ENCODE data around the gene UROC1.

The UROC1 gene

GRCh38 chr3:126524429-126524988 lies 6.9 kb upstream of the UROC1 start:
- Histone ChIP-seq H3K9ac (ENCODE audit: low read depth in 1 of 2, low read length in 2 of 2) (peak overlapping the region in 1 of 2 donors; percentile 68), H3K4me1 (ENCODE audit: control insufficient read depth in 2 of 2, insufficient read depth in 2 of 2, low read length in 2 of 2) (peaks cover 14% of the 10 kb centered on the region in 2 donors), H3K36me3 (ENCODE audit: control insufficient read depth in 2 of 2, insufficient read depth in 2 of 2, low read length in 2 of 2) (no peaks in the 10 kb centered on the region), H3K27ac (ENCODE audit: low read depth in 2 of 2, low read length in 2 of 2) (peak overlapping the region; percentile 44 to 48), H3K27me3 (ENCODE audit: control insufficient read depth in 2 of 2, insufficient read depth in 2 of 2, low read length in 2 of 2) (peaks cover 4 to 5% of the 10 kb centered on the region in 2 donors), H3K4me3 (ENCODE audit: low read length in 2 of 2) (peak overlapping the region; percentile 56 to 62), H3K9me3 (ENCODE audit: control insufficient read depth in 2 of 2, low read length in 2 of 2) (no peaks in the 10 kb centered on the region)

- no peaks in the 10 kb centered on the region for H3K9me3 ChIP-seq (ENCODE audit: control insufficient read depth in 2 of 2, low read length in 2 of 2)
- H3K4me1 ChIP-seq (ENCODE audit: control insufficient read depth in 2 of 2, insufficient read depth in 2 of 2, low read length in 2 of 2), result peaks cover 14% of the 10 kb centered on the region in 2 donors
- H3K4me3 ChIP-seq (ENCODE audit: low read length in 2 of 2), result peak within 1 kb of the TSS; percentile 56 to 62
- no peaks in the 10 kb centered on the region for H3K36me3 ChIP-seq (ENCODE audit: control insufficient read depth in 2 of 2, insufficient read depth in 2 of 2, low read length in 2 of 2)
- peaks cover 4 to 5% of the 10 kb centered on the region in 2 donors for H3K27me3 ChIP-seq (ENCODE audit: control insufficient read depth in 2 of 2, insufficient read depth in 2 of 2, low read length in 2 of 2)
- H3K27ac ChIP-seq (ENCODE audit: low read depth in 2 of 2, low read length in 2 of 2), result peak within 1 kb of the TSS; percentile 44 to 48
- peak within 1 kb of the TSS; percentile 32 to 68 for H3K9ac ChIP-seq (ENCODE audit: low read depth in 1 of 2, low read length in 2 of 2)
Measured at GRCh38 chr3:126523745-126524428, 6.3 kb upstream of the UROC1 start, which contains the start of gene CHST13. Gene CHST13 (plus strand): TSS chr3:126524155. CDS start chr3:126524333, 178 bp downstream.

GRCh38 chr3:126522363-126522788 lies 4.8 kb upstream of the UROC1 start:
- Histone ChIP-seq H3K36me3 (ENCODE audit: control insufficient read depth in 2 of 2, insufficient read depth in 2 of 2, low read length in 2 of 2) (no peaks in the 10 kb centered on the region), H3K9ac (ENCODE audit: low read depth in 1 of 2, low read length in 2 of 2) (no peak overlapping the region), H3K4me3 (ENCODE audit: low read length in 2 of 2) (no peak overlapping the region), H3K27ac (ENCODE audit: low read depth in 2 of 2, low read length in 2 of 2) (no peak overlapping the region), H3K4me1 (ENCODE audit: control insufficient read depth in 2 of 2, insufficient read depth in 2 of 2, low read length in 2 of 2) (peaks cover 12 to 14% of the 10 kb centered on the region in 2 donors), H3K9me3 (ENCODE audit: control insufficient read depth in 2 of 2, low read length in 2 of 2) (no peaks in the 10 kb centered on the region), H3K27me3 (ENCODE audit: control insufficient read depth in 2 of 2, insufficient read depth in 2 of 2, low read length in 2 of 2) (peaks cover 5 to 6% of the 10 kb centered on the region in 2 donors)

- H3K9ac ChIP-seq (ENCODE audit: low read depth in 1 of 2, low read length in 2 of 2), result no peak overlapping the region
- H3K36me3 ChIP-seq (ENCODE audit: control insufficient read depth in 2 of 2, insufficient read depth in 2 of 2, low read length in 2 of 2), result no peaks in the 10 kb centered on the region
- peaks cover 5 to 6% of the 10 kb centered on the region in 2 donors for H3K27me3 ChIP-seq (ENCODE audit: control insufficient read depth in 2 of 2, insufficient read depth in 2 of 2, low read length in 2 of 2)
- H3K4me1 ChIP-seq (ENCODE audit: control insufficient read depth in 2 of 2, insufficient read depth in 2 of 2, low read length in 2 of 2), result peaks cover 12 to 14% of the 10 kb centered on the region in 2 donors
- no peak overlapping the region for H3K4me3 ChIP-seq (ENCODE audit: low read length in 2 of 2)
- H3K9me3 ChIP-seq (ENCODE audit: control insufficient read depth in 2 of 2, low read length in 2 of 2), result no peaks in the 10 kb centered on the region
- H3K27ac ChIP-seq (ENCODE audit: low read depth in 2 of 2, low read length in 2 of 2), result no peak overlapping the region
Measured at GRCh38 chr3:126521122-126521891, 3.7 kb upstream of the UROC1 start.

GRCh38 chr3:126519506-126520455 lies 2.2 kb upstream of the UROC1 start:
- Histone ChIP-seq H3K9me3 (ENCODE audit: control insufficient read depth in 2 of 2, low read length in 2 of 2) (no peaks in the 10 kb centered on the region), H3K27ac (ENCODE audit: low read depth in 2 of 2, low read length in 2 of 2) (no peak overlapping the region), H3K4me1 (ENCODE audit: control insufficient read depth in 2 of 2, insufficient read depth in 2 of 2, low read length in 2 of 2) (peaks cover 10 to 11% of the 10 kb centered on the region in 2 donors), H3K9ac (ENCODE audit: low read depth in 1 of 2, low read length in 2 of 2) (no peak overlapping the region), H3K36me3 (ENCODE audit: control insufficient read depth in 2 of 2, insufficient read depth in 2 of 2, low read length in 2 of 2) (no peaks in the 10 kb centered on the region), H3K4me3 (ENCODE audit: low read length in 2 of 2) (no peak overlapping the region), H3K27me3 (ENCODE audit: control insufficient read depth in 2 of 2, insufficient read depth in 2 of 2, low read length in 2 of 2) (peaks cover 5 to 6% of the 10 kb centered on the region in 2 donors)

GRCh38 chr3:126518779-126519177 lies 1.2 kb upstream of the UROC1 start:
- H3K4me3 ChIP-seq (ENCODE audit: low read length in 2 of 2), result no peak overlapping the region
- no peaks in the 10 kb centered on the region for H3K9me3 ChIP-seq (ENCODE audit: control insufficient read depth in 2 of 2, low read length in 2 of 2)
- H3K4me1 ChIP-seq (ENCODE audit: control insufficient read depth in 2 of 2, insufficient read depth in 2 of 2, low read length in 2 of 2), result peaks cover 6 to 7% of the 10 kb centered on the region in 2 donors
- H3K9ac ChIP-seq (ENCODE audit: low read depth in 1 of 2, low read length in 2 of 2), result no peak overlapping the region
- H3K27me3 ChIP-seq (ENCODE audit: control insufficient read depth in 2 of 2, insufficient read depth in 2 of 2, low read length in 2 of 2), result peaks cover 5 to 6% of the 10 kb centered on the region in 2 donors
- H3K36me3 ChIP-seq (ENCODE audit: control insufficient read depth in 2 of 2, insufficient read depth in 2 of 2, low read length in 2 of 2), result no peaks in the 10 kb centered on the region
- no peak overlapping the region for H3K27ac ChIP-seq (ENCODE audit: low read depth in 2 of 2, low read length in 2 of 2)

GRCh38 chr3:126517986-126518778 lies 609 bp upstream of the UROC1 start:
- no peak overlapping the region for H3K4me3 ChIP-seq (ENCODE audit: low read length in 2 of 2)
- no peaks in the 10 kb centered on the region for H3K9me3 ChIP-seq (ENCODE audit: control insufficient read depth in 2 of 2, low read length in 2 of 2)
- no peaks in the 10 kb centered on the region for H3K36me3 ChIP-seq (ENCODE audit: control insufficient read depth in 2 of 2, insufficient read depth in 2 of 2, low read length in 2 of 2)
- no peak overlapping the region for H3K9ac ChIP-seq (ENCODE audit: low read depth in 1 of 2, low read length in 2 of 2)
- no peak overlapping the region for H3K27ac ChIP-seq (ENCODE audit: low read depth in 2 of 2, low read length in 2 of 2)
- peaks cover under 1% of the 10 kb centered on the region in 2 donors for H3K4me1 ChIP-seq (ENCODE audit: control insufficient read depth in 2 of 2, insufficient read depth in 2 of 2, low read length in 2 of 2)
- peaks cover under 1 to 4% of the 10 kb centered on the region in 2 donors for H3K27me3 ChIP-seq (ENCODE audit: control insufficient read depth in 2 of 2, insufficient read depth in 2 of 2, low read length in 2 of 2)

GRCh38 chr3:126516936-126517290 lies 660 bp downstream of the UROC1 start:
- Histone ChIP-seq H3K36me3 (ENCODE audit: control insufficient read depth in 2 of 2, insufficient read depth in 2 of 2, low read length in 2 of 2) (no peaks in the 10 kb centered on the region), H3K27me3 (ENCODE audit: control insufficient read depth in 2 of 2, insufficient read depth in 2 of 2, low read length in 2 of 2) (peaks cover 0 to 1% of the 10 kb centered on the region in 2 donors), H3K27ac (ENCODE audit: low read depth in 2 of 2, low read length in 2 of 2) (no peak overlapping the region), H3K9me3 (ENCODE audit: control insufficient read depth in 2 of 2, low read length in 2 of 2) (no peaks in the 10 kb centered on the region), H3K9ac (ENCODE audit: low read depth in 1 of 2, low read length in 2 of 2) (no peak overlapping the region), H3K4me3 (ENCODE audit: low read length in 2 of 2) (no peak overlapping the region), H3K4me1 (ENCODE audit: control insufficient read depth in 2 of 2, insufficient read depth in 2 of 2, low read length in 2 of 2) (no peaks in the 10 kb centered on the region)

Data from mucosa of rectum (tissue), 2 donors.